SW 1271 (cell line): ENCODE measurements around the gene RBP2.

ENCODE experiments used
- DNase-seq, 2 experiments: peaks; one replicate each; lab custom pipeline; 2025; lab: John Stamatoyannopoulos, UW

Gene RBP2

DNA sequence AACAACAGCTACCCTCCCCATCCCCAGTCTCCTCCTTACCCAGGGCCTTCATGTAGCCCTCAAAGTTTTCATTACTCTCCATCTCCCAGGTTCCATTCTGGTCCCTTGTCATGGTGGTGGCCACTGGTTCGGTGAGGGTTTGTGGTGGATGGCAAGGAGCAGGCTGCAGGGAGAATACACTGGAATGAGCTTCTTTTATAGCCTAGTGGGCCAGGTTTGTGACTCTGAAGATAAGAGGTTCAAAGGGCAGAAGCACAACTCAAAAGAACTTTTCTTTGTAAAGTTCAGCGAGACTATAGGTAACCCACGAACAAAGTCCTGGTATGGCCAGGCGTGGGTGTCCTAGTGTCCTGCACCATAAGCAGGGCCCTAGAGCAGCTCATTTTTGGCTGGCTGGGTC lies at the start of gene RBP2:
Gene RBP2, minus strand, starts transcription at position 169 of the 400 bp plus-strand sequence. Its CDS starts 57 bp downstream, at position 112.
- DNase-seq = no peak

DNA sequence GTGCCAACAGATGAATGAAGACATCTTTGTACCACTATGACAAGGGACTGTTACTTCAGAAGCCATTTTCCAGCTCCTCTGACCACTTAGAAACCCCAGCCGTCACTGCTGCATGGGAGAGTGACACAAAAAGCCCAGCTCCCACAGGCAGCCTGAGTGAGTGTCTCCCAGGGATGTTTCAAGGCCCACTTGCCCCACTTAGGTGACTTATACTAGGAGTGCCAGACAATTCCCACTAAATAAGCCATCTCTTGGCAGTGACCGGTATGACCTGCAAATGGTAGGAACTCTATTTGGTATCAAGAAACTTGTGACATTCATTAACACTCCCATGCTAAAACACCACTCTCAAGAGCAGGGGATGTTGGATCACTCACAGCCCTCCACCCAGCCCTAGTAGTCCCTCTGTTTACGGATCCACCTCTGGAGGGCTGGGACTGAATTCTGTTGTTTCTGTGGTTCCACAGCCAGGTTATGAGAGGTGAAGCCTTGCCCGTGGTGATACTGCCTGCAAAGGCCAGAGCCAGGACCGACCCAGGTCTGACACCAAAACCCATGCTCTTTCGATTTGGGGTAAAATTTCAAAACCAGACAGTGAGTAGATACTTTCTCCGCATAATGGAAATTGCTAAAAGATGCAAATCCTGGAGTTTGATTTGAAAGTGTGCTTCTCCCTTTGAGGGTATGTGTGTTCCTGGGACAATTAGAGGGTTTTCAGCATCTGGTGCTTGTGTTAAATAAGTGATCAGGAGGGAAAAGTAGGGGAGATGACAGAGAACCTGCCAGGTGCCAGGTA lies 48.7 kb upstream of the RBP2 start:
- no peak for DNase-seq

DNA sequence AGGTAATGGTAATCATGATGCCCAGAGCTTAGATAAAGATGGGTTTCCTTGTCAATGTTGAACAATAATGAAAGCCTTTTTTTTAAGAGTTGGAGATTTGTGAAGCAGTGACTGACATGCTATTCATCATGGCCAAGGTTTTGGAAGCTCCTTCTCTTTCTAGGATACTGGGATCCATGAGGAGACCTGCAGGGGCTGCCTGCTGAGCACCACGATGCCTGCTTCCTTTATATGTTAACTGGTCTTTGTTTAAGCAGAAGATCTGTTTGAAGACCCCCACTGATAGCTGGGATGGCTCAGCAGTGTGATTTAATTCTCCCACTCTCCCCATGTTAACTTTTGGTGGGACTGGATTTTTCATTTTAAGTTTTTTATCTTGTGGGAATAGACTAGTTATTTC lies 47.4 kb upstream of the RBP2 start:
- DNase-seq = no peak

GRCh38 chr3:139523166-139523565 lies 46.9 kb upstream of the RBP2 start:
- no peak for DNase-seq

- DNase-seq = no peak
These were observed 46.1 kb upstream of the RBP2 start for GRCh38 chr3:139522421-139522820.

DNA sequence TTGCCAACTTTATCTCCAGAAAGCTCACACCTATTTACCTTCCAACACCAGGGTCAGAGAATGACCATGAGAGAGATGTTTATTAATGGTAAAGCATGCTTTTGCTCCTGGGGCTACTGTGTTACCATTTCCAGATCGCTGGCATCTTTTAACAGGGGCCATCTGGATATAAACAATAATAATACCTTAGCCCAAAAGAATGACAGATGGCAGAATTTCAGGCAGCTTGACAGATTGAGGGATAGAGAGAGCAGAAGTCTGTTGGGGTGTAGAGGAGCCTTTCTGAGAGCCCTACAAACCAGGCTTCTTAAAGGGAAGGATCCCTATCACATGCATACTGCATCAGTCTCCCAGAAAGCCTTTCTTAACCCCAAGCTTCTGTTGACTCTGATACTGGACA lies 45.5 kb upstream of the RBP2 start:
- no peak for DNase-seq

DNA sequence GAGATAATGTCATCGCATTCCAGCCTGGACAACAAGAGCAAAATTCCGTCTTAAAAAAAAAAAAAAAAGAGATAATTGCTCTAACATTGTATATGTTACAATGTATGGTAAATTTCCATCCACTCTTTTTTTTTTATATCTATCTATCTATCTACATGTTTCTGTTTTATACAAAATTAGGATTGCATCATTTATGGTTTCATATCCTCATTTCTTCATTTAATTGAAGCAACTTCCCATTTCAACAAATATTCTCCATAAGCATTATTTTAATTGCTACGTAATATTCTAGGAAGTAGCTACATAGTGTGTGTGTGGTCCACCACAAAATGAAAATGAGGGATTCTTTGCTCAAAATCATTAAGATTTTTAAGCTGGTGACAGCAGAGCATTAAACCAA lies 44.8 kb upstream of the RBP2 start:
- DNase-seq = no peak

- no peak for DNase-seq
These were observed 43.9 kb upstream of the RBP2 start for GRCh38 chr3:139519998-139520737.

DNA sequence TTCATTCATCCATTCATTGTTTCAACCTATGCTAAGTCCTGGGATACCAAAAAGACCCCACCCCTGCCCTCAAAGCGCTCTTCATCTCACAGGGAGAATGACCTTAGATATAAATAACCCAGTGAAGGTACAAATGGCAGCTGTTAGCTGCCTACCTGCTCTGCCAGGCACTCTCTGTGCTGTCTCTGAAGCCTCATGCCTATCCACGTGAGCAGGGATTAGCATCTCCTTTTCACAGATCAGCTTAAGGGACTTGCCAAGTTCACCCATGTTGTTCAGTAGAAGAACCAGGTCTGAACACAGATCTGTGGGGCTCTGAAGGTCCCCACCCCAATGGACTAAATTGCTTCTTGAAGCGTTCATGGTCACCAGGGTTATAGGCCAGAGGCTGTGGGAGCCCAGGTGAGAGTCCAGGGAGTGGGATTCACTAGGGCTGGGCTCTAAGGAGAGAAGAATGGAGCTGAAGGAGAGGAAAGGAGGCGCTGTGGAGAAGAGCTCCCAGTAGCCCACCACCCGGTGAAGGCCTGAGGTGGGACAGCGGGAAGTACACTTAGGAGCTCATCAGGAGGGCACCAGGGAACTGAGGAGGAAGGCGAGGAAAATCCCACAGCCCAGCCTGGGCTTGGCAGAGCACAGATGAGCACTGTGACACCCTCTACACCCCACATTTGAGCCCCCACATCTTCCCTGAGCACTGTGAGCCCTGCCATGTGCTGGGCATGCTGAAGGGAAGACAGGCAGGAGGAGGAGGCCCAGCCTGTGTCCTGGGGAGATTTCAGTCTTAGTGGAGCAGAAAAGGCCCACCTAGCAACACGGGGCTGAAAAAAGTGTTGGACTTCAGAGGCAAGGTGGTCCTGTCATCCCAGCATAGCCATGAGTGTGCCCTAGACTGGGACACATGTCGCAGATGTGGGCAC lies 42.9 kb upstream of the RBP2 start:
- DNase-seq = no peak

DNA sequence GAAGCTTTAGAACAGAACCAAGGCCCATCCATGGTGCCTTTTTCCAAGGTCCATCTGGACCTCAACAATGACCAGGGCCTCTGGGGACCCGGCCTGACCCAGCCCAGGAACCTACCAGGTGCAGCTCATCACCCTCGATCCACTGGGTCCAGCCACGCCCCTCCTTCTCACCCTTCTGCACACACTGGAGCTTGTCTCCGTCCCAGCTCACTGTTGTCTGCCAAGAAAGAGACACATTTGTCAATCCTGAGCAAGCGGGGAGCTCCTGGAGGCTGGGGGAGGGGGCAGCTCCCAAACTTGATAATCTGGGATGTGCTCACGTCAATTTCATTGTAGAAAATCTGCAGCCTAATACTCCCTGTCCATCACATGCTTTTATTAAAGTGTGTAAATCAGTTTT lies 42.0 kb upstream of the RBP2 start:
- DNase-seq = no peak

GRCh38 chr3:139517321-139518065 lies 41.2 kb upstream of the RBP2 start:
- no peak for DNase-seq

DNA sequence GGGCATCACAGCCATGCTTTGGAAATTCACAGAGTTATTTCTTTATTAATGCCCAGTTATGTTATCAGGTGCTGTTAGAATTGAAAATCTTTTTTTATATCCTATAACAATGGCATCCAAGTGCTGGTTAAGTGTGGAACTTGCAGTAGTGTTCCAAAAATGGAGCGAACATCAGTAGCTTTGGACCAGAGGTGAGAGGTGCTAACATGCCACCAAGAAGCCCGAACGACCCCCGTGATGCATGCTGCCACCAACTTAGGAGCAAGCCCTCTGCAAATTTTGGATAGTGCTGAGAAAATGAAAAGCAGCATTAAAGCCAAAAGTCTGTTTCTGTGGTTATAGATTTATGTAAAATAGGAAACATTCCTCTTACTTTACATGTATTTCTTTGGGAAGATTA lies 38.4 kb upstream of the RBP2 start:
- DNase-seq = no peak

- DNase-seq = no peak
These were observed 33.3 kb upstream of the RBP2 start for GRCh38 chr3:139509631-139510030.

DNA sequence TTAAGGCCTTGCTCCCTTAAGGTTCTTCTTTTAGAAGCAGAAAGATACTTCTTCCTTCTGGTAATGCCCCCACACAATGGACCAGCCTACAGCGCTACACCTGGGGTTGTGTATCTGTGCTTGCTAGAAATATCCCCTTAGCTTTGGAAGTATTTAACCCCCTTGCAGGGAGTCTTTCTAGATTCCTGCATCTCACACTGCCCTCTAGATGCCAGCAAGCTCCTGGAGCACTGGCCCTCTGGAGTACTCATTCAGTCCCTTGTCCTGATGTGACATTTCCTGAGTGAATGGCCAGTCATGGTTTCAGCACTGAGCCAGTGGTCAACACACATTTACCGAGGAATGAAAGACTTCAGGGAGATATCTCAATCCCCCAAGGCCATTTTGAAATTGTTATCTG lies 30.4 kb upstream of the RBP2 start:
- DNase-seq = no peak

- no peak for DNase-seq
These were observed 29.6 kb upstream of the RBP2 start for GRCh38 chr3:139505829-139506386.

DNA sequence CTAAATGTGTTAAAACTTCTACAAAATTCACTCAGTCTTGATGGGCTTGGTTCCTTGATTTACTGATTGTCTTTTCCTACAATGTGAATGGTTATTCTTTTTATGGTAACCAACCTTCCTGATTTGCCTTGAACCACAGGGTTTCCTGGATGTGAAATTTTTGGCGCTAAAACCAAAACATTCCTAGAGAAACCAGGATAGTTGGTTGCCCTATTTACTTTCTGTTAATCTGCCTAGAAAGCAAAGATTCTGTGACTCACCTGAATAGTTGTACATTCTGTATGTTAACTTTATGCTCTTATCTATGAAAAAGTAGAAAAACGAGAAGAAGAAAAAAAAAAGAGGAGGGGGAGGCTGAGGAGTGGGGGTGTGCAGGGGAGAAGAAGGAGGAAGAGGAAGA lies 23.2 kb upstream of the RBP2 start:
- no peak for DNase-seq

GRCh38 chr3:139493826-139494385 lies 17.6 kb upstream of the RBP2 start:
- no peak for DNase-seq

DNA sequence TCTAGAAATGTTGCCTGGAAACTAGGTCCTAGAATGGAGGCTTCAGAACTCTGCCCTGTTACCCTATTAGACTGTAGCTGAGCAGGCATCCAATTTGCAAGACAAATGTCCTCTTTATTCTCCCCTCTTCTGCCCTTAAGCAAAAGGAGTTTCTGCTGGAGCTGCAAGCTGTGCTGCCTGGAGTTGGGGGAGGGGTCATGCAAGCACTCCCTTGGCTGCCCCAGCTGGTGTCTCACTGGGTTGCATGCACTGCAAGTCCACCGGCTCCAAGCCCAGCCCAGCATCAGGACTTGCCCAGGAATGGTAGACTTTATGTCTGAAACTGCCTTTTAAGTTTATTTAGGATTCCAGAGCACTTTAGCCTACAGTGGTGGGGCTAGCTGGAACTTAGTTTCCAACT lies 15.7 kb upstream of the RBP2 start:
- no peak for DNase-seq

DNA sequence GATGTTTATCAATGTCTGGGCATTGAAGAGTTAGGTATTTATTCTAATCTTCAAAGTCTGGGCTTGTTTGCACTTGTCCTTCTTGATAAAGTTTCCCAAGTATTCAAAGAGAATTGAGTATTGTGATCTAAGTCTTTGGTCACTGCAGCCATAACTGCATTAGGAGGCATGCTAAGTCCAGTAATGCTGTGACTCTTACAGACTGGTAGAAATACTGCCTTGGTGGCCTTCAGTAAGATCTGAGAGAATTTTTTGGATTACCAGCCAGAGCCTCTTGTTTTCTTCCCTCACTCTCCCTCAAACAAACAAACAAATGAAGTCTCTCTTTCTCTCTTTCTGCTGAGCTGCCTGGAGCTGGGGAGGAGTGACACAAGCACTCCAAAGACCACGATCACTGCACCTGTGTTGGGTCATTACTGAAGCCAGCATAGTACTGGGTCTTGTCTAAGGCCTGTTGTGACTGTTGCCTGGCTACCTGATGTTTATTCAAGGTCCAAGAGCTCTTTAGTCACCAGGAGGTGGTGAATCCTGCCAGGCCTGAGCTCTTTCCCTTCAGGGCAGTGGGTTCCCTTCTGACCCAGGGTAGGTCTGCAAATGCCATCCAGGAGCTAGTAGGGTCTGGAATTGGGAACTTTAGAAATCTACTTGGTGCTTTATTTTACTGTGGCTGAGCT lies 14.8 kb upstream of the RBP2 start:
- DNase-seq = no peak

- no peak for DNase-seq
These were observed 5.9 kb upstream of the RBP2 start for GRCh38 chr3:139482206-139482605.

- DNase-seq = no peak
These were observed 4.8 kb upstream of the RBP2 start for GRCh38 chr3:139481116-139481515.
